Stimulated activated CD8-positive, alpha-beta memory T cell treated with anti-CD3 and anti-CD28 coated beads, Interleukin-12 subunit alpha, Interleukin-12 subunit beta, amount 100 ng/mL, for 4 hours (primary cell): Measurements from ENCODE around the gene DUS2.
A peak's percentile ranks its signal among the peaks of the same experiment; 100 is the strongest.
"Not testable (repeated sequence)": the region's sequence is repeated elsewhere in the genome, so short reads cannot be mapped to it uniquely, and the experiment has no call there.

Source experiments
- DNase-seq: peaks from one replicate; pipeline ENCODE4 v3.0.0-alpha.2; 2020; ENCODE audit warnings: low read depth

The DUS2 gene

DNA sequence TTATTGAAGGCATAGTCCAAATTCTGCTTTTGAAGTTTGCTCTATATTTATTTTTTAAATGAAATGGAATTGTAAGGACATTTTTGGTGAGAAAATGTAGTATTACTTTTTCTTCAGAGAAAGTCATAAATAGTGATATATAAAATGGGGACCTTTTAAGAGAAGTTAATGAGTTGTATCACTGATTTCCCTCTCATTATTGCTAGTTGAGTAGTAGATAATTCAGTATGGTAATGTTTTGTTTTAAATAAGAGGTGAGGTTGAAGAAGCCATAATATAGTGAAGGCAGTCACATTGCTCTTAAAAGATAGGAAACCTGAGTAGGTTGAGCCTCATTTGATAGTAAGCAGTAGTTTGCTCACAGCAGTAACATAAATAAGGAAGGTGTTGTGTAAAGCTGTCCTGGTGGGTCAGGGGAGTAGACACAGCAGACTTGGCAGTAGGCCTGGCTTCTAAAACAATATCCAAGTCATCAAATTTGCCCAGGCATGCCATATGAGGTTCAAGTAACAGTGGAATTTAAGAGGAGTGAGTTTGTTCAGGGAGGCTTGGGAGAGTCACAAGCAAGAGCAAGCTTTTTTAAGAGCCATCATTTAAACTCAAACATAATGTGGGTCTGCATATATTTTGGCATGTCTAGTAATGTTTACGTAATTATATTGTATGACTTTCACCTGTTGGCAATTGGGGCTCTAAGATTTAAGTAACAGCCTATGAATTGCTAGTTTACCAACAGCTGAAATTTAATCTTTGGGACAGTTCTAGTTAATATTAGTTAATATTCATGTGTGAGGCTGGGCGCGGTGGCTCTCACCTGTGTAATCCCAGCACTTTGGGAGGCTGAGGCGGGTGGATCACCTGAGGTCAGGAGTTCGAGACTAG lies 68.5 kb downstream of the DUS2 start:
- DNase-seq: no peak

DNA sequence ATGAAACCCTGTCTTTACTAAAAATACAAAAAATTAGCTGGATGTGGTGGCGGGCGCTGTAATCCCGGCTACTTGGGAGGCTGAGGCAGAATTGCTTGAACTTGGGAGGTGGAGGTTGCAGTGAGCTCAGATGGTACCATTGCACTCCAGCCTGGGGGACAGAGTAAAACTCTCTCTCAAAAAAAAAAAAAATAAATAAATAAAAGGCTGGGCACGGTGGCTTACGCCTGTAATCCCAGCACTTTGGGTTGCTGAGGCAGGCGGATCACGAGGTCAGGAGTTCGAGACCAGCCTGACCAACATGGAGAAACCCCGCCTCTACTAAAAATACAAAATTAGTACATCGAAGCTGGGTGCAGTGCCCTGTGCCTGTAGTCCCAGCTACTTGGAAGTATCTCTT lies 69.2 kb downstream of the DUS2 start:
- DNase-seq: not testable (repeated sequence)

- DNase-seq: no peak
These were observed 70.9 kb downstream of the DUS2 start for GRCh38 chr16:68093816-68094613.

DNA sequence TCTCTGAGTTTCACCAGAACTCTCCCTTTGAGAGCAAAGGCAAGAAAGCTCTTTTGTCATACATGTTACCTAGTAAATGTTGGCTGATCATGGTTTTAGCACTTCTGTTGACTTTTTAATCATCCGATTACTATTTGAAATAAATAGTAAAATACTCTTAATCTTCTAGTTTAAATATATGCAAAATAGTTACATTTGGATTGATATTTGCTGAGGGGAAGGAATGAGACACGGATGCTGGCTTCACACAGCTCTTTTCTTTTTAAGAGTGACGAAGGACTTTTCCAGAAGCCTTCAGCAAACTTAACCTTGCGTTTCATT lies 71.5 kb downstream of the DUS2 start:
- no peak for DNase-seq

DNA sequence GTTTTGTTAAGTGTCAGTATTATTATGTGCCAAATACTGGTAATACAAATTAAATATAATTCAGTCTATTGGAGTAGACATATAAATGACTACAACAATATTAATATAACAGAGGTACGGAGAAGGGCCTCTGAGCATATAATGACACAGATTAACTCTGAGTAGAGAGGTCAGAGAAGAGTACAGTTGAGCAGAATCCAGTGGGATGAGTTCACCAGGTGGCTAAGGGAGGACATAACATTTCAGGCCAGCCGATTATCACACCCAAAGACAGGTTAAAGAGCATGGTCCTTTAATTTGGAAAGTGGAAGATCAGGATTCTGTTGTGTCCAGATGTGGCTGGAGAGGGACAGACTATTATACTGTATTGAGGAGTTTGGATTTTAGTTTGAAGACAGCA lies 73.4 kb downstream of the DUS2 start:
- DNase-seq: no peak

DNA sequence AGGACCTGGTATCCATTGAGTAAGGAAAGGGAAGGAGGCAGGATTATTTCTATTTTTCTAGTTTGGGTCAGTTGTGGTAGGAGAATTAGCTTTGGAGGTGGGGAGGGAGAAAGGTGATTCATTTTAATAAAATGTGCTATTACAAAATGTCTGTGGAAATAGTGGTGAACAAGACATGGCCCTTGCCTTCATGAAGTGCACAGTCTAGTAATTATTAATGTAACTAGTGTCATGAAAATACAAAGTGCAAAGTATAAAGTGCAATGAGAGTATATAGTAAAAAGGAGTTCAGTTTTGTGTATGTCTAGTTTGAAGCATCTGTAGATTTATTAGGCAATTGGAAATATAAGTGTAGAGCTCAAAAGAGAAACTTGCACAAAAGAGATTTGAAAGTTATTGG lies 74.0 kb downstream of the DUS2 start:
- no peak for DNase-seq

DNA sequence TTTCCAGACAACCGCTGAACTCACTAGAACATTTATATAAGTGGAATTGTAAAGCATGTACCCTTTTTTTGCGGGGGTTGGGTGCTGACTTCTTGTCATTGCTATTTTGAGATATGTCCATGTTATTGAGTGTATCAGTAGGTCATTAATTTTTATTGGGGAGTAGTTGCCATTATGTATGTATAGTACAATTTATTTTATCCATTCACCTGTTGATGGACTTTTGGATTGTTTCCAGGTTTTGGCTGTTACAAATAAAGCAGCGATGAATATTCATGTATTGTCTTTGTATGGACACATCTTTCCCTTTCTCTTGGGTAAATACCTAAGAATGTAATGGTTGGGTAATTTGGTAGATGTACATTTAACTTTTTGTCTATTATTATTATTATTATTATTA lies 74.8 kb downstream of the DUS2 start:
- no peak for DNase-seq

- no peak for DNase-seq
These were observed 77.4 kb downstream of the DUS2 start for GRCh38 chr16:68100488-68100887.

DNA sequence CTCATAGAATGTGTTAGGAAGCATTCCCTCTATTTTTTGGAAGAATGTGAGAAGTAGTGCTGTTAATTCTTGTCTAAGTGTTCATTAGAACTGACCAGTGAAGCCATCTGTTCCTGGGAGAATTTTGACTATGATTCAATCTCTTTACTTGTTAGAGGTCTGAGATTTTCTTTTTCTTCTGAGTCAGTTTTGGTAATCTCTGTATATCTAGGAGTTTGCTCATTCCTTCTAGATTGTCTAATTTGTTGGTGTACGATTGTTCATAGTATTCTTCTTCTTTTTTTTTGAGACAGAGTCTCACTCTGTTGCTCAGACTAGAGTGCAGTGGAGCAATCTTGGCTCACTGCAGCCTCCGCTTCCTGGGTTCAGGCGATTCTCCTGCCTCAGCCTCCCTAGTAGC lies 82.5 kb downstream of the DUS2 start:
- no peak for DNase-seq

DNA sequence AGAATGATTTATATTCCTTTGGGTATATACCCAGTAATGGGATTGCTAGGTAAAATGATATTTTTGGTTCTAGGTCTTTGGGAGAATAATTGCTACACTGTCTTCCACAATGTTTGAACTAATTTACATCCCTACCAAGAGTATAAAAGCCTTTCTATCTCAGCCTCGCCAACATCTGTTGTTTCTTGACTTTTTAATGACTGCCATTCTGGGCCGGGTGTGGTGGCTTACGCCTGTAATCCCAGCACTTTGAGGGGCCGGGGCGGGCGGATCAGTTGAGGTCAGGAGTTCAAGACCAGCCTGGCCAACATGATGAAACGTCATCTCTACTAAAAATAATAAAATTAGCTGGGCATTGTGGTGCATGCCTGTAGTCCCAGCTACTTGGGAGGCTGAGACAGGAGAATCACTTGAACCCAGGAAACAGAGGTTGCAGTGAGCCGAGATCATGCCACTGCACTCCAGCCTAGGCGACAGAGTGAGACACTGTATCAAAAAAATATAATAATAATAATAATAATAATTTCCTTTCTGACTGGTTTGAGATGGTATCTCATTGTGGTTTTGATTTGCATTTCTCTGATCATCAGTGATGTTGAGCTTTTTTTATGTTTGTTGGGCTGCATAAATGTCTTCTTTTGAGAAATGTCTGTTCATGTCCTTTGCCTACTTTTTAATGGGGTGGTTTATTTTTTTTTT lies 84.3 kb downstream of the DUS2 start:
- not testable (repeated sequence) for DNase-seq

- not testable (repeated sequence) for DNase-seq
These were observed 86.1 kb downstream of the DUS2 start for GRCh38 chr16:68109156-68109555.

DNA sequence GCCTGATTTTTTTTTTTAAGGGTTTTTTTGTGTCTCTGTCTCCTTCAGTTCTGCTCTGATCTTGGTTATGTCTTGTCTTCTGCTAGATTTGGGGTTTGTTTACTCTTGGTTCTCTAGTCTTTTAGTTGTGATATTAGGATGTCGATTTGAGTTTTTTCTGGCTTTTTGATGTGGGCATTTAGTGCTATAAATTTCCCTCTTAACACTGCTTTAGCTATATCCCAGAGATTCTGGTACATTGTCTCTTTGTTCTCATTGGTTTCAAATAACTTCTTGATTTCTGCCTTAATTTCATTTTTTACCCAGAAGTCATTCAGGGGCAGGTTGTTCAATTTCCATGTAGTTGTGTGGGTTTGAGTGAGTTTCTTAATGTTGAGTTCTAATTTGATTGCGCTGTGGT lies 87.5 kb downstream of the DUS2 start:
- not testable (repeated sequence) for DNase-seq

DNA sequence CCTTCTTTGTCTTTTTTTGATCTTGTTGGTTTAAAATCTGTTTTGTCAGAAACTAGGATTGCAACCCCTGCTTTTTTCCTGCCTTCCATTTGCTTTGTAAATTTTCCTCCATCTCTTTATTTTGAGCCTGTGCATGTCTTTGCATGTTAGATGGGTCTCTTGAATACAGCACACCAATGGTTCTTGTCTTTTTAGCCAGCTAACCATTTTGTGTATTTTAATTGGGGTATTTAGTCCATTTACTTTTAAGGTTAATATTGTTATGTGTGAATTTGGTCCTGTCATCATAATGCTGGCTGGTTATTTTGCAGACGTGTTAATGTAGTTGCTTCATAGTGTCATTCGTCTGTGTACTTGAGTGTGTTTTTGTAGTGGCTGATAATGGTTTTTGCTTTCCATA lies 88.3 kb downstream of the DUS2 start:
- no peak for DNase-seq

GRCh38 chr16:68113059-68113761 lies 90.1 kb downstream of the DUS2 start:
- DNase-seq: no peak

- DNase-seq: no peak
These were observed 90.7 kb downstream of the DUS2 start for GRCh38 chr16:68113765-68114240.

- DNase-seq: not testable (repeated sequence)
These were observed 91.9 kb downstream of the DUS2 start for GRCh38 chr16:68114939-68115338.

GRCh38 chr16:68115851-68116250 lies 92.8 kb downstream of the DUS2 start:
- no peak for DNase-seq

GRCh38 chr16:68116256-68116867 lies 93.3 kb downstream of the DUS2 start:
- DNase-seq: no peak

DNA sequence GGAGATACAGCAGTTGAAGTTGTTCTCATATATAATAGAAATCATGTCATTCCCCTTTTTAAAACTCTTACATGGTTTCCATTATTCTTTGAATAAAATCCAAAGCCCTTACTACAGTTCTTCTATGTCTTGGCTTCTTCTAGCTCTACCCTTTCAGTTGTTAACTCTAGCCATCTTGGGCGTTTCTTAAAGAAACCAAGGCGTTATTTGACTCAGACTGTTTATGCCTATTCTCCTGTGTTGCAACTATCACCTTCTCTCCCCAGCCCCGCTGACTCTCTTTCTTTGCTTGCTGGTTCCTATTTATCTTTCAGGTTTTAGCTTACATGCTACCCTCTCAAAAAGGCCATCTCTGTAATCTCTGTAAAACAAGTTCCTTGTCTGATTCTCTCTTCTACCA lies 94.8 kb downstream of the DUS2 start:
- DNase-seq: no peak

GRCh38 chr16:68118954-68119353 lies 95.9 kb downstream of the DUS2 start:
- peak; percentile 7 for DNase-seq

GRCh38 chr16:68120496-68120895 lies 97.4 kb downstream of the DUS2 start:
- not testable (repeated sequence) for DNase-seq

- DNase-seq: no peak
These were observed 103.3 kb downstream of the DUS2 start for GRCh38 chr16:68126395-68126794.
